ENCODE data around the gene TSEN34.
A peak's percentile ranks its signal among the peaks of the same experiment; 100 is the strongest.

Gene TSEN34

GRCh38 chr19:54191011-54191810 is at the start of gene TSEN34:
TSS of gene TSEN34 (plus strand) at chr19:54191308. CDS start at chr19:54191365, 57 bp downstream.
- peak in 1 of 2 experiments; percentile 91 for DNase-seq

GRCh38 chr19:54141356-54141755 is 49.8 kb upstream of the TSEN34 start:
- DNase-seq = no peak

- no peak for DNase-seq
Measured at GRCh38 chr19:54142166-54142780, 48.8 kb upstream of the TSEN34 start.

GRCh38 chr19:54145541-54146158 is 45.5 kb upstream of the TSEN34 start:
- no peak for DNase-seq

GRCh38 chr19:54147676-54148075 is 43.4 kb upstream of the TSEN34 start:
- DNase-seq = no peak

- DNase-seq = no peak
Measured at GRCh38 chr19:54148158-54148557, 43.0 kb upstream of the TSEN34 start.

- DNase-seq = no peak
Measured at GRCh38 chr19:54149021-54149812, 41.9 kb upstream of the TSEN34 start.

- no peak for DNase-seq
Measured at GRCh38 chr19:54151362-54152035, 39.6 kb upstream of the TSEN34 start.

- DNase-seq = no peak
Measured at GRCh38 chr19:54152267-54152666, 38.8 kb upstream of the TSEN34 start.

GRCh38 chr19:54152878-54153524 is 38.1 kb upstream of the TSEN34 start:
- no peak for DNase-seq

GRCh38 chr19:54153731-54154326 is 37.3 kb upstream of the TSEN34 start:
- DNase-seq = no peak

- DNase-seq = peak in 1 of 2 experiments; percentile 48
Measured at GRCh38 chr19:54154603-54155345, 36.3 kb upstream of the TSEN34 start.

- DNase-seq = no peak
Measured at GRCh38 chr19:54155694-54156093, 35.4 kb upstream of the TSEN34 start.

- DNase-seq = no peak
Measured at GRCh38 chr19:54156490-54156889, 34.6 kb upstream of the TSEN34 start.

GRCh38 chr19:54156953-54157352 is 34.2 kb upstream of the TSEN34 start:
- DNase-seq = no peak

GRCh38 chr19:54158812-54159351 is 32.2 kb upstream of the TSEN34 start:
- DNase-seq = peak; percentile 51 to 60

GRCh38 chr19:54159352-54160181 is 31.5 kb upstream of the TSEN34 start, which contains the start of gene LENG1:
TSS of gene LENG1 (minus strand) at chr19:54159721. CDS start at chr19:54159695, 26 bp downstream.
- DNase-seq = peak; percentile 96 to 97

- no peak for DNase-seq
Measured at GRCh38 chr19:54160182-54160811, 30.8 kb upstream of the TSEN34 start.

- DNase-seq = no peak
Measured at GRCh38 chr19:54160854-54161253, 30.3 kb upstream of the TSEN34 start.
